GM18499 (cell line): ENCODE measurements around the gene PRKCZ.

Source experiments
- ATAC-seq: cut with Tn5 transposase; IDR thresholded peaks from one replicate; pipeline ENCODE4 v1.9.1; 2021; ENCODE audit warnings: moderate number of reproducible peaks; ENCODE audit not compliant: insufficient read depth, unreplicated experiment

Gene PRKCZ

DNA sequence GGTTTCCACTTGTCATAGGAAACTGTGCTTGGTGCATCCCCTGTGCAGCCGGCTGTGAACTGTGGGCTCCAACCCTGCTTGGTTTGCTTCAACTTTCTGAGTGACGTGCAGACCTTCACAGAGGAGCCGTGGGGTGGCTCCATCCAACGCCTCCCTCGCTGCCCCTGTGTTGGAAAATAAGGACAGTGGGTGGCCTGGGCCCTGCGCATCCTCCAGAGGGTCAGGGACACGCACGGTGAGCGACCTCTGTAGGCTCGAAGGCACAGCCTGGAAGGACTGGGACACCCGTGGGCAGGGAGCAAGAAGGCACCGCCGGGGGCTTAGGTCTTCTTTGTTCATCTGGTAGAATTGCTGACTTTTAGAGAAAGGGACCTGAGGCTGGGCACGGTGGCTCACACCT is 150.9 kb downstream of the PRKCZ start:
- ATAC-seq, result no peak

GRCh38 chr1:2202008-2202575 is 151.9 kb downstream of the PRKCZ start:
- ATAC-seq, result no peak

DNA sequence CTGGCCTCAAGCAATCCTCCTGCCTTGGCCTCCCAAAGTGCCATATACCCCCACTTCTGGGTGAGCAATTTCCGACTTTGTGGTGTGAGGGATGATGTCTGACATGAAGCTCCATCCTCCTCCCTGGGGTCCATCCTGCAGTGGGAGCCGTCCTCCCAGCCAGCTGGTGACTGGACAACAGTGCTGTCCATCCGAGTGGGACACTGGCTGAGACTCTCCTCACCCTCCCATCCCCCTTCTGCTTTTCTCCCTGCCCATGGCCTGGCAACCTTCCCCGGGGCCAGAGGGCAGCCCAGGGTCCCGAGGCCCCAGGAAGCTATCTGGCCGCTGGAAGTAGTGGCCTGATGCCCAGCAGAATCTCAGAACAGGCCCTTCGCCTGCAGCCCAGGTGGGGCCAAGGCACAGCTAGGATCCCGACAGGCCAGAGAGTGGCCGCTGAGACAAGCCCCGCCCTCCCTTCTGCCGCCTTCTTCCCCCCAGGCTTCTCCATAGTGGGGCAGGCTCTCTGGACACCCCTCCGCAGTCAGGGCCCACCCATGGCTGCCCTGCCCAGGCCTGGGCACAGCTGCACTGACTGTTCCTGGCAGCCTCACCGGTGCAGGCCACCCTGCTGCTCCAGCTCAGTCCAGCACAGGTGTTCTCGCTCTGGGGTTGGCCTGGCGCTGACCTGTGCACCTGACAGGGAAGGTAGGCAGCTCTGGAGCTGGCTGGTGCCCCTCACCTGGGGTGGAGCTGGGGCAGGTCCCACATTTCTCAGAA is 152.8 kb downstream of the PRKCZ start:
- no peak for ATAC-seq

- ATAC-seq, result no peak
These were observed 153.6 kb downstream of the PRKCZ start for GRCh38 chr1:2203671-2204414.

DNA sequence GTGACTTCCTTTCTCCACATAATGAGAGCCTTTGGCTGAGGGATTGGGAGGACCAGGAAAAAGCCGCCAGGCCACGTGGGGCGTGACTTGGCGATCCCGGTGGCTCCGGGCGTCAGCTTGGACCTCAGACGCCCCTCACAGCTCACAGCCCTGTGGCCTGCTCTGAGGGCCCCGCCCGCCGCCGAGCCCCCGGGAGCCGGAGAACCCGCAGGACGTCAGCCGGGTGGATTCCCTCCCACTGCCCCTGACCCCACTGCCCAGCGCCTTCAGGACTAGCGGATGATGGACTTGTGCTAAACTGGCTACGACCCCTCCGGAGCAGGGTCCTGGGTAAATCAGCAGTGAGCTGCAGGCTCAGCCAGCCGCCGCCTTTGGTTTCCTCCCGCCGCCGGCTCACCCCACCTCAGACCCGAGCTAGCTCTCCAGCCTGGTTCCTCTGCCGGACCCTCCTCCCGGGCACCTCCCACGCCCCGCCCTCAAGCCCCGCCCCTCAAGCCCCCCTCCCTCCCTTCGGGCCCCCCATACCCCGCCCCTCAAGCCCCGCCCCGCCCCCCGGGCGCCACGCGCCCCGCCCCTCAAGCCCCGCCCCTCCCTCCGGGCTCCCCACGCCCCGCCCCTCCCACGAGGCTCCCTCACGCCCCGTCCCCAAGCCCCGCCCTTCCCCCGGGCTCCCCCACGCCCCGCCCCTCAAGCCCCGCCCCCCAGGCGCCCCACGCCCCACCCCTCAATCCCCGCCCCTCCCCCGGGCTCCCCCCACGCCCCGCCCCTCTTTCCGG is 154.4 kb downstream of the PRKCZ start:
- ATAC-seq, result no peak

DNA sequence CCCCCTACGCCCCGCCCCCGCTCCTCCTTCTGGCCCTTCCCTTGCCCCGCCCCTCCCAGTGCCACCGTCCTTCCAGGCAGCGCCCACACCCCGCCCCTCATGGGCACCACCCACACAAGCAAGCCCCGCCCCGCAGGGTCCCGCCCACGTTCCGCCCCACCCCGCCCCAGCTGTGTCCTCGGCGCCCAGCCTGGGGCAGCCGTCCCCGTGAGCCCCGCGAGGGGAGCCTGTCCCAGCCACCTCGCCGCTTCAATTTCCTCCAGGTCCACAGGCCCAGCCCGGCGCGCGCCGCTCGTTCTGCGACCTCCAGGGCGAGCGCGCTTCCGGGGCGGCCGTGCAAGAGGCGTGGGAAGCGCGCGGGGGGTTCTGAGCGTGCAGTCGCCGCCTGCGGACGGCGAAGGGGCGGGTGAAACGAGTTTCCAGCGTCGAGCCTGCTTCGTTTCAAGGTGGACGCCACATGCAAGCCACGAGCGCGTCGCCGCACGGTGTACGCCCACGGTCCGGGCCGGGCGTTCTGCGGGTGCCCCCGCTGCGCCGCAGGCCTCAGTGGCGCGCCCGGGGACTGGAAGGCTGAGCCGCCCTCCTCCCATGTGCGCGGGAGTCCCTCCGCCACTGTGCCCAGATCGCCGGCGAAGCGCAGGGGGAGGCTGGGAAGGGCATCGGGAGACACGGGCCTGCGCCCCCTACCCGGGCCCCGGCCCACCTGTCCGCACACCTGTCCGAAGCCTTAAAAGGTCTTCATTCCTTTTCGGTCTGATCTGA is 155.2 kb downstream of the PRKCZ start:
- ATAC-seq, result no peak

DNA sequence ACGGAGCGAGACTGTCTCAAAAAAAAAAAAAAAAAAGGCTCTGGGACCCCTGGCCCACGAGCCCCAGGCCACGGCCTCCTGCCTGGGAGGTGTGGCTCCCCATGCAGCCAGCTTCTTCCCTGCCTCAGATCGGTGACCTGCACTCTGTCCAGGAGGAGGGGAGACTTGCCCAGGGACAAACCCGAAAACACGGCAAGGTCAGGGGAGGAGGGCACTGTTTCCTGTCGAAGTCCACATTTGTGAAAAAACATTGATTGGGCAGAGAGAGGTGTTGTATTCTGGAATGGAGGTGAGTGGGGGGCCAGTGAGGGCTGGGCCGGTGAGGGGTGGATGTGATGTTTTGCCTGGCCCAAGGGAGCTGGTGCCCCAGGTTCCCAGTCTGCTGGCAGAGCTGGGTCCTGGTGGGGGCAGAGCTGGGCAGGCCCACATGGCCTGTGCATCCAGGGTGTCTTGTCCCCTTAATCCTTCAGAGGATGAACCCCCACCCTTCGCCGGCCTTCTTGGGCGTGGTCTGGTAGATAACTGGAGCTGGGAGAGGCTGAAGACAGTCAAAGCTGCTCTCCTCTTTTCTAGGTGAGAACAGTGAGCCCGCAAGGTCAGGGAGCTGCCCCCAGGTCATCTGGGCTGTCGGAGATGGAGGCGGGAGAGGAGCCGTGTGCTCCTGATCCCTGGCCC is 156.7 kb downstream of the PRKCZ start:
- no peak for ATAC-seq

- ATAC-seq, result no peak
These were observed 158.4 kb downstream of the PRKCZ start for GRCh38 chr1:2208309-2209239.

DNA sequence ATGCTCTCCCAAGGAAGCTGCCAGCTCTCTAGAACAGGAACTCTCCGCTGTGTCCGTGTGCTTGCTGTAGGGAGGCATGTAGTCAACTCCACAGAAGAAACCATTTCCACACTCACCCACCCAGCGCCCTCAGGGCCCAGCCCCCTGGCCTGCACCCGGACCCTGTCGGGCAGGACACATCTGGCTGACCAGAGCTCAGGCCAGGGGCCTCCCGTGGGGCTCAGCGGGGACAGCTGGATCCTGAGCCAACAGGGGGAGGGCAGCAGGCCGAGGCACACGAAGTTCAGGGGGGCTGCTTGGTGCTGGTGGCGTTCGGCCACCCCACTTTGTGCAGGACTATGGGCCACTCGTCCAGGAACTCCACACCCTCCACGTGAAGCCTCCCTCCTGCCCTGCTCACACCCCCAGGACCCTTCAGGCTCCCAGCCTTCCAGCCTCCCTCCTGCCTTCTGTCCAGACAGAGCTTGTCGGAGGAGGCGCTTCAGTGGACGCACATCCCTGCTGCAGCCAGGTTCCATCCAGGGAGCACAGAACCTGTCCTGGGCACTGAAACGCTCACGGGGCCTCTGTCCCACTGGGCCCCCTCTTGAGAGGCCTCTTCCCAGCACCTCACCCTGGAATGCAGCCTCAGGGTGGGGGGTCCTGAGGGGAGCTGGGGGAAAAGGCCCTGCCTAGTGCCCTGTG is 159.3 kb downstream of the PRKCZ start:
- no peak for ATAC-seq

- ATAC-seq, result no peak
These were observed 160.0 kb downstream of the PRKCZ start for GRCh38 chr1:2210084-2210653.

DNA sequence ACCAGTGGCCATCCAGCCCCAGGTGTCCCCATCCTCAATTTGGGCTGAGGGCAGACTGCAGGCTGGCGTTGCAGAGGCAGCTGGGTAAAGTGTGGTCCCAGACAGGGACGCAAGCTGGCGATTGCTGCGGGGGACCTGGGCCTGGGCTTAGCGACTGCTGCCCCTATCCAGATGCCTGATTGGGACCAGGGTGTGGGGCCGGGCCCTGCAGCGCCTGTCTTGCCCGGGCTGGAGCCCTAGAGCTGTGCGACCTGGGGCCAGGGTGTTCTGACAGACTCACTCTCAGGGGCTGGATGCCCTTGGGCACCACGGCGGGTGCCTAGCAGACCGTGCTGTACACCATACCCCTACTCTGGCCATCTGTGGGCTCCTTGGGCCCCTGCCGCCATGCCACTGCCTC is 160.6 kb downstream of the PRKCZ start:
- no peak for ATAC-seq

- ATAC-seq, result no peak
These were observed 162.0 kb downstream of the PRKCZ start for GRCh38 chr1:2212274-2212531.

DNA sequence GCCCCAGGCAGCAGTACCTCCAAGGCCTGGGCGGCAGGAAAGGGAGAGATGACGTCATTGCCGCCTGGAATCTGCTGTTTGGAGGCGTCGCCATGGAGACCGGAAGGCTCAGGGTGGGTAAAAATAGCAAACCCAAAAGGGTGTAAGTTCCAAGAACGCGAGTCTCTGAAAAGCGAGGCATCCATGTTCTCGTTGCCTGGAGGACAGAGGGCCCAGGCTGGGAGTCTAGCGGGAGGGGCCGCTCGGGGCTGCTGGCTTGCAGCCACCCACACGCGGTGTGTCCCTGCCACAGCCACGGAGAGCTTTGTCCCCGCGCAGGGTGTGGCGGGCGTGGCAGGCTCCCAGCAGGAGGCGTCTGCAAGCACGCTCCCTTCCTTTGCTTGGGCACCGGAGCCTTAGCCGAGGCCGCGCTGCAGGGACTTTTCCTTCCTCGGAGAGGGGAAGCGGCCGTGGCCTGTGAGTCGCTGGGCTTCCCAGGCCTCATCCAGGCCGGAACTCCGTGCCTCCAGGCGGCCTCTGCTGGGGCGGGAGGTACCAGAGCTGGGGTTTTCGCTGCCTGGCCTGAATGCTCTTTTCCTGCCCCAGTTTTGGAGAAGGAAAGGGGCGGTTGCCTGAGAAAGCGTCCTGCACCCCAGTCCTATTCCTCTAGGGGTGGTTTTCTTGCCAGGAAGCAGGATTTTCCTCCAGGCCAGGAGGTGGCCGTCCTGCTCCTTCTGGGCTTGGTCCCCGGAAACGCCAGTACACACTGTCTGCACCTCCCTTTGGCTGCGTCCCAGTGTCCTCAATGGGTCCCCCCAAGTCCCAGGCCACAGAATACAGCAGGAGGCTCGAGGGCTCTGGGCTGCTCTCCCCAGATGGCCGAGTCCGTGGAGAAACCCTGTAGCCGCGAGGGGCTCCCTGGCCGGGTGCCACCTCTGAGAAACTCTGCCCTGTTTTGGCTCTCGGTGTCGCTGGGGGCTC is 162.6 kb downstream of the PRKCZ start:
- ATAC-seq, result no peak

DNA sequence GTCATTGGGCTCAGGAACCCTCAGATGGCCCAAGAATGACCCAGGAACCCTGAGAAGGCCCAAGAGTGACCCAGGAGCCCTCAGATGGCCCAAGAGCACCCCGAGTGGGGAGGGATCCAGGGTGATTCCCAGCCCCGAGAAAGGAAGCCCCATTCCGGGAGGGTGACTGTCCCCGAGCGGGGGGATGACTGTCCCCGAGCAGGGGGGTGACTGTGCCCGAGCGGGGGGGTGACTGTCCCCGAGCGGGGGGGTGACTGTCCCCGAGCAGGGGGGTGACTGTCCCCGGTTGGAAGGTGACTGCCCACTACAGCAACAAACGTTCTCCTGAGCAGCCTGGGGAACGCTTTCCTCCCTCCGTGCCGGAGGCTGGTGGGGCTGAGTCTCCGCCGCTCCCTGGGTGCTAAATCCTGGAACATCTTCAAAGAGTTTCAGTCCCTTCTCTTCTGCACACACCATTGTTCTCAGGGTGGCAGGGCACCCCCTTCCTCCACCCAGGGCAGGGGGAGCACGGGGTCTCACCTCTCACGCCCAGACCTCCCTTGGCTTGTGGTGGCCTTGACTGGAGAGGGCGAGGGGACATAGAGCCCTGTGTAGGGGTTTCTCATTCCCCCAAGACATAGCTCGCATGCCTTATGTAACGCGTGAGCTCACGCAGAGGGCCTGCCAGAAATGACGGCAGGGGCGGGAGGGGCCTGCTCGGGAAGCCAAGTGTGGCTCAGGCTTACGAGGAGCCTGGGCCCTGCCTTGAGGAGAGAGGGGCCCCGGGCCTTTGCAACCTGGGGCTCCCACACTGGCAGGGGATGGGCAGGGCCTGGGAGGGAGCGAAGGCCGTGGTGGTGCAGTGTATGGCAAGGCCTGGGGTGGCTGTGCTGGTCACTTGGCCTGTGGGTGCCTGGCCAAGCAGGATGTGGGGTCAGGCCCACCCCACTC is 163.6 kb downstream of the PRKCZ start:
- no peak for ATAC-seq

GRCh38 chr1:2214541-2215241 is 164.5 kb downstream of the PRKCZ start:
- no peak for ATAC-seq
